SU-DHL-6 (cell line): ENCODE measurements around the gene IPO4.

ENCODE experiments used
- H2AFZ ChIP-seq: fragments of 200-600 bp; sonication (generic); 2 replicates; pipeline ENCODE4 v1.6.1; 2014; ENCODE audit warnings: low read depth, mild to moderate bottlenecking, moderate library complexity, mixed read lengths, antibody characterized with exemption, low read length; ENCODE audit not compliant: severe bottlenecking
- H3F3A ChIP-seq: fragments of 200-600 bp; shearing (Covaris generic); 2 replicates; pipeline ENCODE4 v1.6.0; 2016; ENCODE audit warnings: antibody characterized with exemption, mild to moderate bottlenecking; ENCODE audit not compliant: insufficient read depth
- H3K27ac ChIP-seq: fragments of 200-600 bp; sonication (generic); 2 replicates; pipeline ENCODE4 v1.5.1; 2016; ENCODE audit warnings: low read depth, mild to moderate bottlenecking, low read length, moderate library complexity, mixed read lengths
- H3K27me3 ChIP-seq: fragments of 200-600 bp; sonication (generic), shearing (Covaris generic); 2 replicates; pipeline ENCODE4 v1.6.0; 2014; ENCODE audit warnings: mild to moderate bottlenecking, low read length
- H3K36me3 ChIP-seq: fragments of 200-600 bp; sonication (generic); 2 replicates; pipeline ENCODE4 v1.6.1; 2014; ENCODE audit warnings: mild to moderate bottlenecking, low read length, mixed read lengths
- H3K4me2 ChIP-seq: fragments of 300-600, 200-600 bp; shearing (Covaris generic), sonication (generic); 2 replicates; pipeline ENCODE4 v1.6.0; 2014; ENCODE audit warnings: low read length, low read depth, mild to moderate bottlenecking; ENCODE audit not compliant: poor library complexity, severe bottlenecking
- H3K4me3 ChIP-seq: fragments of 200-600 bp; sonication (generic); 2 replicates; pipeline ENCODE4 v1.5.1; 2014; ENCODE audit warnings: antibody characterized with exemption, low read length, mild to moderate bottlenecking, mixed read lengths; ENCODE audit not compliant: insufficient read depth, poor library complexity, severe bottlenecking
- H3K79me2 ChIP-seq: fragments of 200-600 bp; sonication (generic); 2 replicates; pipeline ENCODE4 v1.6.1; 2014; ENCODE audit warnings: mild to moderate bottlenecking, low read length, moderate library complexity; ENCODE audit not compliant: insufficient read depth
- H3K9ac ChIP-seq: fragments of 200-600 bp; sonication (generic); 2 replicates; pipeline ENCODE4 v1.7.0; 2014; ENCODE audit warnings: mild to moderate bottlenecking, low read length
- H3K9me2 ChIP-seq: fragments of 200-600 bp; sonication (generic); replicated peaks from 2 replicates; pipeline ENCODE4 v1.6.1; 2014; ENCODE audit warnings: low read length; ENCODE audit not compliant: insufficient read depth
- H3K9me3 ChIP-seq: fragments of 200-600 bp; sonication (generic); 2 replicates; pipeline ENCODE4 v1.6.1; 2014; ENCODE audit warnings: low read length, mixed read lengths; ENCODE audit not compliant: insufficient read depth
- H4K20me1 ChIP-seq: fragments of 200-600 bp; sonication (generic); 2 replicates; pipeline ENCODE4 v1.6.1; 2014; ENCODE audit warnings: low read depth, mild to moderate bottlenecking, antibody characterized with exemption, low read length, moderate library complexity, mixed read lengths
- EZH2phosphoT487 ChIP-seq: fragments of 200-600 bp; sonication (generic), shearing (Covaris generic); conservative IDR thresholded peaks from 2 replicates; pipeline ENCODE4 v1.6.1; 2018; ENCODE audit warnings: mild to moderate bottlenecking, antibody characterized with exemption, low read length, moderate library complexity, mixed read lengths
- TF ChIP-seq, protein P1 (sequence below): fragments of 200-600 bp; sonication (generic); IDR thresholded peaks from one replicate; pipeline ENCODE4 v1.5.1; 2017; ENCODE audit warnings: antibody characterized with exemption, mild to moderate bottlenecking, low read length, moderate library complexity; ENCODE audit not compliant: insufficient read depth, poor library complexity, severe bottlenecking

IPO4 gene

DNA sequence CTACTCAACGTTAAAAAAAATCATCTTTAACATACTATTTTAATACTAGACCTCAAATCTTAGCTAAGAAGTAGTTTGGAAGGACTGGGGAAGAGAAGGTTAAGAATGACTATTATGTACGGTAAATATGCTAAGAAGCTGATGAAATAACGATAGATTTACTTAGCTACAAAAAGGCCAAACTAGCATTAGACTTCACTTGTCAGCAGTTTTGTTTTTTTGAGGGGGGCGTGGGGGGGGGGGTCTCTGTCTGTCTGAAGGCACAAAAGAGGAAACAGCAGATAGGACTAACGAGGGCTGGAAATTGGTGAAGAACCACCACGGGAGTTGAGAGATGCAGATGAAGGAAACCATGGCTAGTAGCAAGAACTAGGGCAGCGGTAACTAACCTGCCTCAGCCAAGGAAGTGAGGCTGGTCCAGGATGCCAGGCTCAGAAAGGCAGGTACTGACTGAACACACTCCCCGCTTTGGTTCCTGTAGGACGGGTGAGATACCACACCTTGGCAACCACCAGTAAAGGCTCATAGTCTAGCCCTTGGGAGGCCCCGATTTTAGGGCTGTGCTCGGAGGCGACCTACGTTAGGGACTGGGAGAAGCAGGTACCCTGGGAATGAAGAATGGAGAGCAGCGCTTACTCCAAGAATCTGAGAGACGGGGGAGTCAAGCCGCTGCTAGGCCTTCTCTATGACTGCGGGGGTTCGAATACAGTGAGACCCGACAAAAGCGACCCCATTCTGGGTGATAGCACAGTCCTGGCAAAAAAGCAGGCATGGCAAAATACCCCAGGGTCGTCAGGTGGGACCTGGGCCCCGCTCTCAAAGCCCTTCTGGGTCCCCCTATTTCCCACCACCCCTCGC is 42.9 kb upstream of the IPO4 start:
- Histone ChIP-seq H3K27me3 (no peaks in the 10 kb centered on the region), H3K79me2 (peaks cover 61% of the 10 kb centered on the region), H3K4me3 (peak overlapping the region; percentile 99), H3K36me3 (peaks cover 8% of the 10 kb centered on the region; the same call in 1 of the 2 replicates), H3K4me2 (peak overlapping the region; percentile 85), H3K27ac (peak overlapping the region; percentile 74), H3F3A (peaks cover 20% of the 10 kb centered on the region; the same call in 1 of the 2 replicates), H3K9me3 (no peaks in the 10 kb centered on the region), H2AFZ (peak overlapping the region; percentile 93), H3K9me2 (no peaks in the 10 kb centered on the region), H3K9ac (peak overlapping the region; percentile 81), H4K20me1 (no peaks in the 10 kb centered on the region)
- TF ChIP-seq, protein P1, sequence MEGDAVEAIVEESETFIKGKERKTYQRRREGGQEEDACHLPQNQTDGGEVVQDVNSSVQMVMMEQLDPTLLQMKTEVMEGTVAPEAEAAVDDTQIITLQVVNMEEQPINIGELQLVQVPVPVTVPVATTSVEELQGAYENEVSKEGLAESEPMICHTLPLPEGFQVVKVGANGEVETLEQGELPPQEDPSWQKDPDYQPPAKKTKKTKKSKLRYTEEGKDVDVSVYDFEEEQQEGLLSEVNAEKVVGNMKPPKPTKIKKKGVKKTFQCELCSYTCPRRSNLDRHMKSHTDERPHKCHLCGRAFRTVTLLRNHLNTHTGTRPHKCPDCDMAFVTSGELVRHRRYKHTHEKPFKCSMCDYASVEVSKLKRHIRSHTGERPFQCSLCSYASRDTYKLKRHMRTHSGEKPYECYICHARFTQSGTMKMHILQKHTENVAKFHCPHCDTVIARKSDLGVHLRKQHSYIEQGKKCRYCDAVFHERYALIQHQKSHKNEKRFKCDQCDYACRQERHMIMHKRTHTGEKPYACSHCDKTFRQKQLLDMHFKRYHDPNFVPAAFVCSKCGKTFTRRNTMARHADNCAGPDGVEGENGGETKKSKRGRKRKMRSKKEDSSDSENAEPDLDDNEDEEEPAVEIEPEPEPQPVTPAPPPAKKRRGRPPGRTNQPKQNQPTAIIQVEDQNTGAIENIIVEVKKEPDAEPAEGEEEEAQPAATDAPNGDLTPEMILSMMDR: no peak
- TF ChIP-seq EZH2phosphoT487: no peak

DNA sequence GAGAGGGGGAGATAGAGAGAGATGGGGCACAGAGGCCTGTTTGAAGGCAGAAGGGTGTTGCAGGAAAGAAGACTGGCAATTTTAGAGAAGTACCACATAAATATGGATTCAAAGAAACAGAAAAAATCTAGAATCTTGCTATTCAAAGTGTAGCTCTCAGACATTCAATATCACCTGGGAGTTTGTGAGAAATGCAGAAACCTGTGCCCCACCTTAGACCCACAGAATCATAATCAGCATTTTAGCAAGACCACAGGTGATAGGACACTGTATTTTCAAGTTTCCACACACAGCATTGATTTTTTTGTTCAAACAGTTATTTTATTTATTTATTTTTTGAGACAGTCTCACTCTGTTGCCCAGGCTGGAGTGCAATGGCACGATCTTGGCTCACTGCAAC is 40.3 kb upstream of the IPO4 start:
- H3K36me3 ChIP-seq: peaks cover 8% of the 10 kb centered on the region; the same call in 1 of the 2 replicates
- TF ChIP-seq EZH2phosphoT487: no peak
- TF ChIP-seq, protein P1: no peak
- no peaks in the 10 kb centered on the region for H3K27me3 ChIP-seq
- H3K4me2 ChIP-seq: no peak overlapping the region
- peaks cover 11% of the 10 kb centered on the region; the same call in 1 of the 2 replicates for H3F3A ChIP-seq
- H2AFZ ChIP-seq: no peak overlapping the region
- no peak overlapping the region for H3K27ac ChIP-seq
- H3K4me3 ChIP-seq: no peak overlapping the region
- H4K20me1 ChIP-seq: no peaks in the 10 kb centered on the region
- peaks cover 78% of the 10 kb centered on the region for H3K79me2 ChIP-seq
- no peaks in the 10 kb centered on the region for H3K9me2 ChIP-seq
- H3K9ac ChIP-seq: no peak overlapping the region
- no peaks in the 10 kb centered on the region for H3K9me3 ChIP-seq

DNA sequence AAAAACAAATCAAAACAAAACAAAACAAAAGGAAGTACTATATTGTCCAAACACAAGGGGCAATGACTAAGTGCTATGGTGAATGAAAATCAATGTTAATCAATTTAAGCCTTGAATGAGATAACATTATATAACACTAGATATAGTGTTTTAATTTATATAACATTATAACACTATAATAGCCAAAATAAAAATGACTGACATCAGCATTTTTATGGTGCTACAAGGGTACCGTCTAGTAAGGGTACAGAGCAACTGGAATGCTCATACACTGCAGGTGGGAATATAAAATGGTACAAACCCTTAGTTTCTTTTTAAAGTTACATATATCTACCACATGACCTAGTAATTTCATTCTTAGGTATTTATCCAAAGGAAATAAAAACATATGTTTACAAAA is 37.9 kb upstream of the IPO4 start:
- Histone ChIP-seq H3F3A (peaks cover 6% of the 10 kb centered on the region; the same call in 1 of the 2 replicates), H3K9ac (no peak overlapping the region), H3K27me3 (no peaks in the 10 kb centered on the region), H3K36me3 (peaks cover 8% of the 10 kb centered on the region; the same call in 1 of the 2 replicates), H2AFZ (no peak overlapping the region), H3K9me3 (no peaks in the 10 kb centered on the region), H4K20me1 (no peaks in the 10 kb centered on the region), H3K9me2 (no peaks in the 10 kb centered on the region), H3K27ac (no peak overlapping the region), H3K79me2 (peaks cover 90% of the 10 kb centered on the region), H3K4me3 (no peak overlapping the region), H3K4me2 (no peak overlapping the region)
- TF ChIP-seq, protein P1: no peak
- no peak for TF ChIP-seq EZH2phosphoT487
